Activated naive CD8-positive, alpha-beta T cell treated with anti-CD3 and anti-CD28 coated beads, Interleukin-2, amount 10 ng/mL, durations not matched to agents 7 days and 5 days (primary cell): Measurements from ENCODE around the gene GPR137B. TPM values are rescaled to one million over a fixed set of nuclear protein-coding genes. Genes with fewer than 3 reads are reported as not detected.

Experiments
- ATAC-seq: fragments of 150-1000 bp; cut with Tn5 transposase; one replicate; pipeline ENCODE4 v1.10.0; 2021; ENCODE audit warnings: low read depth, moderate library complexity
- POLR2A ChIA-PET: fragments of 350-600 bp; sonication (Branson Sonifier 250); formaldehyde crosslinking; loops from one replicate; lab custom pipeline; 2021; ENCODE audit warnings: antibody characterized with exemption; lab: Charles Lee
- DNase-seq: peaks from one replicate; pipeline ENCODE4 v3.0.0; 2021
- H3K27ac Mint-ChIP-seq: one replicate; pipeline ENCODE4 v1.8.0; 2022; ENCODE audit warnings: mild to moderate bottlenecking, mixed read lengths
- H3K27me3 Mint-ChIP-seq: one replicate; pipeline ENCODE4 v1.8.0; 2022; ENCODE audit warnings: mild to moderate bottlenecking, moderate library complexity, mixed read lengths
- H3K36me3 Mint-ChIP-seq: one replicate; pipeline ENCODE4 v1.8.0; 2021; ENCODE audit warnings: mild to moderate bottlenecking, mixed read lengths
- H3K4me1 Mint-ChIP-seq: one replicate; pipeline ENCODE4 v1.8.0; 2021; ENCODE audit warnings: mixed read lengths
- H3K4me3 Mint-ChIP-seq: one replicate; pipeline ENCODE4 v1.8.0; 2022; ENCODE audit warnings: mild to moderate bottlenecking, moderate library complexity, mixed read lengths
- H3K9me3 Mint-ChIP-seq: one replicate; pipeline ENCODE4 v1.8.0; 2021; ENCODE audit warnings: mixed read lengths
- total RNA-seq, 2 experiments: library from RNA; stranded (reverse); gene quantifications; one replicate each; pipeline ENCODE4 v1.2.3, GENCODE V29; 2021

GPR137B gene
- total RNA-seq, 2 experiments from 2014 or later, result 8.8 to 9.3 TPM

GRCh38 chr1:236165238-236165981, 23.1 kb downstream of the GPR137B start:
- Mint-ChIP-seq H3K4me3 (no peak overlapping the region), H3K36me3 (peaks cover 15% of the 10 kb centered on the region)
- ATAC-seq, result no peak

DNA sequence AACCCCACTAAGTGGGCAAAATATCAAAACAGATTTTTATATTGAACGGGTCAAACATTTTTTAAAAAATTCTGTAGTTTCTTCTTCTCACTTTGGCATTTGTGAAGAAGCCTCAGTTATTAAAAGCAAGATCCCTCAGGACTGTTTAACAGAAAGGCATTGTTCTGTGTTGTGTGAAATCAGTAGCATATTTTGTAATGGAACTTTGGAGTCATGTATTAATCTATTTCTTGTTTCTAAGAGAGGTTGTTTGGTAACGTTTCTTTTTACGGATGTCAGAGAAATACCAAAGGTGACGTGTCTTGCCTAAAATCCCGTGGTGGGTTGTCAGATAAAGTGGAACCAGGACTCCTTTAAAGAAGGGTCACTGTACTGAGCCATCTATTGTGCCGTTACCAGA, 23.7 kb downstream of the GPR137B start:
- H3K27ac Mint-ChIP-seq, result no peak overlapping the region
- peaks cover 15% of the 10 kb centered on the region for H3K36me3 Mint-ChIP-seq
- ATAC-seq, result no peak
- no peak overlapping the region for H3K4me3 Mint-ChIP-seq
- no peaks in the 10 kb centered on the region for H3K27me3 Mint-ChIP-seq
- H3K4me1 Mint-ChIP-seq, result no peaks in the 10 kb centered on the region
- no peak for DNase-seq
- POLR2A ChIA-PET, result no interaction called here
- peaks cover 14% of the 10 kb centered on the region for H3K9me3 Mint-ChIP-seq

More at GRCh38 chr1:236165238-236165981, 23.1 kb downstream of the GPR137B start:
- H3K4me1 Mint-ChIP-seq, result peaks cover 2% of the 10 kb centered on the region
- H3K9me3 Mint-ChIP-seq, result peaks cover 16% of the 10 kb centered on the region
- POLR2A ChIA-PET, result no interaction called here
- H3K27me3 Mint-ChIP-seq, result no peaks in the 10 kb centered on the region
- H3K27ac Mint-ChIP-seq, result no peak overlapping the region
- no peak for DNase-seq

DNA sequence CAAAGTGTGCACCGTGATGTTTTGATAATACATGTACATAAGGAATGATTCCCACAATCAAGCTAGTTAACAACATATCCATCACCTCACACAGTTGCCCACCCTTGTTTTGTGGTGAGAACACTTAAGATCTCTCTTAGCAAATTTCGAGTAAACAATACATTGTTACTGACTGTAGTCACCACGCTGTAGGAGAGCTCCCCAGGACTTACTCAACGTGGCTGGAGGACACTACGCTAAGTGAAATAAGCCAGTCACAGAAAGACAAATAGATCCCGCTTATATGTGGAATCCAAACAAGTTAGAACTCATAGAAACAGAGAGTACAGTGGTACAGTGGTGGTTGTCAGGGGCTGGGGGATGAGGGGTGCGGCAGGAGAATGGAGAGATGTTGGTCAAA, 24.8 kb downstream of the GPR137B start:
- ATAC-seq (no peak), DNase-seq (no peak)
- Mint-ChIP-seq H3K27me3 (no peaks in the 10 kb centered on the region), H3K36me3 (peaks cover 6% of the 10 kb centered on the region), H3K9me3 (peaks cover 5% of the 10 kb centered on the region), H3K4me3 (no peak overlapping the region), H3K4me1 (no peaks in the 10 kb centered on the region), H3K27ac (no peak overlapping the region)
- POLR2A ChIA-PET, result no interaction called here

DNA sequence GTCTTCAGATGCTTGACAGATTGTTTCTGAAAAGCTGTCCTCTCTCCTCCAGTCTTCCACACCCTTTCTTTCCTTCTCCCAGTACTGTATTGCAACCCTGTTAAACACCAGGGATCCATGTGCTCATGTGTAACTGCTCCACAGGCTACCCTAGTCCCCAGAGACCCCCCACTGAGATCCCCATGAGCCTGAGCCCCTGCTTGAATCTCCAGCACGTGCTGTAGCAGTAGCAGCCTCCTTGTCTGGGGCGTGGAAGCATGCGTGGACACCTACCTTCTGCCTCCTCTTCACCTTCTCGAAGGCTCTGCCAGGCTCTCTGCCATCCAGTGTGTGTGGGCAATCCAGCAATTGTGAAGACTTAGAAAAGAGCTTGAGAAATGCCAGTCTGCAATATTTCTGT, 25.2 kb downstream of the GPR137B start:
- Mint-ChIP-seq H3K27me3 (no peaks in the 10 kb centered on the region), H3K4me3 (no peak overlapping the region), H3K27ac (no peak overlapping the region), H3K36me3 (peaks cover 6% of the 10 kb centered on the region), H3K4me1 (no peaks in the 10 kb centered on the region), H3K9me3 (peaks cover 5% of the 10 kb centered on the region)
- DNase-seq, result no peak
- POLR2A ChIA-PET, result no interaction called here
- no peak for ATAC-seq

DNA sequence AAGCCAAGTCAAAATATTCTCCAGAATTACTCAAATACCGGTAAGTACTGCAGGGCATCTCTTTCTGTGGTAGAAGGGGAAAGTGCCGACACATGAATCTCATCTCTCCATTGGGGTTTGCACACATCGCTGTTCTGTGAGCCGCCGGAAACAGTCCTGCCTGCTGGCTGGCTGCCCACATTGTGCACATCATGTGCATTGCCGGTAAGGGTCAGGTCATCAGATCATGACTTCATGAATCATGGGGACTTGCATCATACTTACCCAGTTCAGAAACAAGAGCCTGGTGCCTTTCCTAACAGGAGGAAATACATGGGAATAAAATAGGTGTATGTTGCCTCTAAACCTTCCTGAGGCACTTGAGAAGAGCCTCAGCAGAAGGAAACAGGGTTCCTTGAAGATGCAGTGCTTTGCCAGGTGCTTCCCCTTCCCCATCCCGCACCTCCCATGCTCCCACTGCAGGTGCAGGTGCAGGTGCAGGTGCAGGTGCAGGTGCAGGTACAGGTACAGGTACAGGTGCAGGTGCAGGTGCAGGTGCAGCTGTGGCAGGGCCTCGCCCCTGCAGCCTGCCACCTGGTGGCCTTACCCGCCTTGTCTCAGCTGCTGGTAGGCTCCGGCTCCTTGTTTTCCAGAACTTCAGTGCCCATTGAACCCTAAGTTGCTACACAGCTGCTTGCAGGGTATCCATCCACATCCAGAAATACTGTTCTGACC, 26.5 kb downstream of the GPR137B start:
- DNase-seq, result no peak
- Mint-ChIP-seq H3K36me3 (peaks cover under 1% of the 10 kb centered on the region), H3K27ac (no peak overlapping the region), H3K9me3 (peaks cover 1% of the 10 kb centered on the region), H3K4me3 (no peak overlapping the region), H3K4me1 (no peaks in the 10 kb centered on the region), H3K27me3 (no peaks in the 10 kb centered on the region)
- POLR2A ChIA-PET, result no interaction called here
- no peak for ATAC-seq

DNA sequence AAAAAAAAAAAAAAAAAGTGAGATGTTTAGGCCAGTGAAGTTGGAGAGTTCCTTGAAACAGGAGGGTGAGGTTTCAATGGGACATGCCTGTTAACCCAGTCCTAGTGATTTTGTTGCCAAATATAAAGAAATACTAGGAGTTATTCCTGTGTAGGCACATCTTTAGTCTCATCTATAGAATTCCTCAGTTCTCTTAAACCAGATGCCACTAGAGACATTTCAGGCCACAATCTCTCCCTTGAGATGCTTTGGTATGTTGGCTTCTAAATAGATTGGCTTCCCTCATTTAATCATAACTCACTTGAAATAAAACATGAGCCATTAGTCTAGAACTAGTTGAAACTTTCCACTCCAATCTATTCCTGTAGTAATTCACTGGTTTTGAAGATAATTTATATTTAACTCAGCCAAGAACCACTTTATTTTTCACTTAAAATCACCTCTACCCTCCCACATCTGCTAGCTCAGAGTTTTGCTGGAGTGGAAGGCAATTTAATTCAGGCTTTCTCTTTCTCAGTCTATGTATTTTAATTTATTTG, 29.8 kb downstream of the GPR137B start:
- DNase-seq, result no peak
- POLR2A ChIA-PET, result no interaction called here
- Mint-ChIP-seq H3K4me3 (no peak overlapping the region), H3K9me3 (no peaks in the 10 kb centered on the region), H3K27me3 (no peaks in the 10 kb centered on the region), H3K36me3 (no peaks in the 10 kb centered on the region), H3K27ac (no peak overlapping the region), H3K4me1 (no peaks in the 10 kb centered on the region)
- no peak for ATAC-seq

DNA sequence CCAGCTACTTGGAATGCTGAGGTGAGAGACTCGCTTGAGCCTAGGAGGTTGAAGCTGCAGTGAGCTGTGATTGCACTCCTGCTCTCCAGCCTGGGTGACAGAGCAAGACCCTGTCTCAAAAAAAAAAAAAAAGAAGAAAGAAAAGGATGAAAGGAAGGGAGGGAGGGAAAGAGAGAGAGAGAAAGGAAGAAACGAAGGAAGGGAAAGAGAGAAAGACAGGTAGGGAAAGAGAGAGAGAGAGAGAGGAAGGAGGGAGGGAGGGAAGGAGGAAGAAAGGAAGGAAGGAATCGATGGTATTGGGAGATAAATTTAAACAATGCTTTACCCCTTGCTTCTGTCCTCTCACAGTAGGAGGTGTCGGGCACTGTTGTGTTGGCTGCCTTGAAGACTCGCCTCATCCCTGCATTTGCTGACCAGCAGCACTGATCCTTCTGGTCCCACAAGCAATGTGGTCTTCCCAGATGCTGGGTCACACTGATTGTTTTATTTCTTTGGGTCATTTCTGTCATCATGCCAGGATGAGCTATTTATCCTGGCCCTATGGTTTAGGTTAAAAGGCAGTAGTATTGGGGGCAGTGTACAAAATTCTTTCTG, 30.9 kb downstream of the GPR137B start:
- Mint-ChIP-seq H3K27ac (no peak overlapping the region), H3K4me1 (no peaks in the 10 kb centered on the region), H3K36me3 (no peaks in the 10 kb centered on the region), H3K27me3 (no peaks in the 10 kb centered on the region), H3K4me3 (no peak overlapping the region), H3K9me3 (no peaks in the 10 kb centered on the region)
- no peak for ATAC-seq
- no peak for DNase-seq
- POLR2A ChIA-PET, result no interaction called here

GRCh38 chr1:236175642-236176336, 33.5 kb downstream of the GPR137B start:
- no peaks in the 10 kb centered on the region for H3K9me3 Mint-ChIP-seq
- no peak overlapping the region for H3K27ac Mint-ChIP-seq
- POLR2A ChIA-PET, result no interaction called here

DNA sequence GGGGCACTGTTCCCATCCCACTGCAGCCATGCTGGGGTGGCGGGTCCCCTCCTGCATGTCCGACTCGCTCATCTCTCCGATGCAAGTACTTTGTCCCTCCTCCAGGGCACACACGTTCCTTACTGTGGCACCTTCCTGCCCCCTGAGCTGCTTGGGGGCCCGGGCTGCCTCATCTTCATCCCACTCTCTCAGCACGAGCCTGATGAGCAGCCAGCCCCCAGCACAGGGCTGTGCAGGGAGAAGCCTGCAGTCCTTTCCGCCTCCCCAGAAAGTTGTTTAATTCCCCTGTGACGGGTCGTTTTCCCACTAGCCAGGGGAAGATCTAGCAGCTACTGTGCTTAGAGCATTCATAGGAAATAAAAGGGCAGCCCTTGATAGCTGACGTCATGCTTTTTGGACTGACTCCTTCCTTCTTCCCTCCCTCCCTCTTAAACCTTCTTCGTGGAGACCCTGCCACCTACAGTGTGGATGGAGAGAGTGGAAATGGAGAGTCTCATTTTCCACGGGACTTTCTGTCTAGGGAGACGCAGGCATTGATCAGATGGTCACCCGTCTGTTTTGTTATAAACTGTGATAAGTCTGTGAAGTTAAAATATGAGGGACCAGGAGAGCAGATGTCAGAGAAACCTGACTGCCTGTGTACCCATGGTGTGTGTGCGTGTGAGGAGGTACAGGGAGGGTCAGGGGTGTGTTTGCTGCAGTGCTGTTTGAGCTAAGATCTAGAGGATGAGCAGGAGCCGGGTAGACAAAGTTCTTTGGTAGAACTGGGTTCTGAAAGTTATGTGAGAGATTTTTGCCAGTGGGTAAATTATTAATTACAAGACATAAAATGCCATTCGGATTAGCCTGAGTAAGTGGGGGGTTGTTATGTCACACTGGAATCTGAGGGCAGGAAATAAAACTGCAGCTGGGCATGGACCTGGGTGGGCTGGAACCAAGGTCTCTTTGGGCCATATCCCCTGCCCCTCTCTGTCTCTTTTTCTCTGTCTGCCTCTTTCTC, 34.3 kb downstream of the GPR137B start:
- no peak overlapping the region for H3K27ac Mint-ChIP-seq
- peaks cover 2% of the 10 kb centered on the region for H3K4me1 Mint-ChIP-seq

More at GRCh38 chr1:236175642-236176336, 33.5 kb downstream of the GPR137B start:
- Mint-ChIP-seq H3K4me3 (no peak overlapping the region), H3K36me3 (peaks cover 2% of the 10 kb centered on the region), H3K4me1 (no peaks in the 10 kb centered on the region), H3K27me3 (no peaks in the 10 kb centered on the region)
- ATAC-seq (no peak), DNase-seq (no peak)

GRCh38 chr1:236179634-236180033, 37.3 kb downstream of the GPR137B start:
- H3K9me3 Mint-ChIP-seq, result no peaks in the 10 kb centered on the region
- DNase-seq (no peak), ATAC-seq (no peak)

More for the DNA sequence above, 34.3 kb downstream of the GPR137B start:
- POLR2A ChIA-PET, result no interaction called here
- peaks cover 2% of the 10 kb centered on the region for H3K36me3 Mint-ChIP-seq
- no peaks in the 10 kb centered on the region for H3K9me3 Mint-ChIP-seq
- H3K4me3 Mint-ChIP-seq, result no peak overlapping the region
- no peak for ATAC-seq
- no peaks in the 10 kb centered on the region for H3K27me3 Mint-ChIP-seq
- no peak for DNase-seq

DNA sequence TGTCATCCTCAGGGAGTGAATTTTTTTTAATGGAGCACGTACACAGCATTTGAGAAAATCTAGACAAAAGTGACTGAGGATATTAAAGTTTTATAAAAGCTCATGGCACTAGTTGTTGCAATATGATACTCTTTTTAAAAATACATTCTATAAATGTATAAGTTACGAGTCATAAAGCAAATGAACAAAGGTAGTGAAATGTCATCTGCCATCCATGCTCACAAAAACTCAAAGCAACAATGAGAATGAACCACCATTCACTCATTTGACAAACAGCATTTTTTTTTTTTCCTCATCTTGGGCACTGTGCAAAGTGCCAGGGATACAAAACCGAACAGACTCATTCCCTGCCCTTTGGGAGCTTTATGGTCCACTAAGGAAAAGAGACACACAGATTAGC, 38.7 kb downstream of the GPR137B start:
- Mint-ChIP-seq H3K27ac (no peak overlapping the region), H3K4me3 (no peak overlapping the region), H3K27me3 (no peaks in the 10 kb centered on the region), H3K36me3 (peaks cover 2% of the 10 kb centered on the region), H3K4me1 (peaks cover 7% of the 10 kb centered on the region), H3K9me3 (no peaks in the 10 kb centered on the region)
- no peak for ATAC-seq
- POLR2A ChIA-PET, result interaction anchor here (0.7 kb wide), 1 partner anchor 97 kb away, joined by 3 read pairs; no protein-coding TSS in a partner anchor
- DNase-seq, result no peak

More at GRCh38 chr1:236179634-236180033, 37.3 kb downstream of the GPR137B start:
- Mint-ChIP-seq H3K4me3 (no peak overlapping the region), H3K36me3 (peaks cover 2% of the 10 kb centered on the region), H3K27me3 (no peaks in the 10 kb centered on the region), H3K4me1 (peaks cover 2% of the 10 kb centered on the region), H3K27ac (no peak overlapping the region)
- POLR2A ChIA-PET, result no interaction called here

- peaks cover 34% of the 10 kb centered on the region for H3K36me3 Mint-ChIP-seq
- H3K4me1 Mint-ChIP-seq, result peaks cover 7% of the 10 kb centered on the region
Measured at GRCh38 chr1:236185687-236186086, 43.3 kb downstream of the GPR137B start.

More at GRCh38 chr1:236185687-236186086, 43.3 kb downstream of the GPR137B start:
- Mint-ChIP-seq H3K27me3 (no peaks in the 10 kb centered on the region), H3K27ac (no peak overlapping the region), H3K9me3 (peaks cover 12% of the 10 kb centered on the region), H3K4me3 (no peak overlapping the region)
- POLR2A ChIA-PET, result no interaction called here
- ATAC-seq, result no peak
- DNase-seq, result no peak
